HG03575 (cell line): ENCODE measurements around the gene GPR107.

Source experiments
- ATAC-seq: cut with Tn5 transposase; IDR thresholded peaks from one replicate; pipeline ENCODE4 v1.9.1; 2021; ENCODE audit not compliant: unreplicated experiment, insufficient number of reproducible peaks, low FRiP score; ENCODE audit errors: extremely low read depth

GPR107 gene

DNA sequence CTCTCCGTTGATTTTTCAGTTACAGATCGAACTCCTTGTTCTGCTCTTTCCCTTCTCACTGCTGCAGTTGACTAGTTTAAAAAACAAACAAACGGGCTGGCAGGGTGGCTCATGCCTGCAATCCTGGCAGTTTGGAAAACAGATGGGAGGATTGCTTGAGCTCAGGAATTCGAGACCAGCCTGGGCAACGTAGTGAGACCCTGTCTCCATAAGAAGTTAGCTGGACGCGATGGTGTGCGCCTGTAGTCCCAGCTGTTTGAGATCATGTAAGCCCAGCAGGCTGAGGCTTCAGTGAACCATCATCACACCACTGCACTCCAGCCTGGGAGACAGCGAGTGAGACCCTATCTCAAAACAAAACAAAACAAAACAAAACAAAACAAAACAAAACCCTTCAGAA, 67.1 kb downstream of the GPR107 start:
- no peak for ATAC-seq

DNA sequence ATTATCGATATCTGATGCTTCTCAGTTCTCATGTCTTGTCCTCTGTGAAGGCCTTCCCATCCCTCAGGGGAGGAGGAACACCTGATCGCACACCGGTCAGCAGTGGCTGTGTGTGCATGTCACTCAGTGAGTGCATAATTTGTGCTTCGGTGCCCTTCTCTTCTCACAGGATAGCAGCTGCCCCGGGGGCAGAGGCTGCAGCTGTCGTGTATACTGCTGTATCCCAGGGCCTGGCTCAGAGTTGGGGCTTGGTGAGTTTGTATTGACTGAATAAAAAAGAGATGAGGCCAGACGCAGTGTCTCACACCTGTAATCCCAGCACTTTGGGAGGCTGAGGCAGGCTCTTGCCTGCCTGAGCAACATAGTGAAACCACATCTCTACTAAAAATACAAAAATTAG, 68.8 kb downstream of the GPR107 start:
- ATAC-seq, result no peak

DNA sequence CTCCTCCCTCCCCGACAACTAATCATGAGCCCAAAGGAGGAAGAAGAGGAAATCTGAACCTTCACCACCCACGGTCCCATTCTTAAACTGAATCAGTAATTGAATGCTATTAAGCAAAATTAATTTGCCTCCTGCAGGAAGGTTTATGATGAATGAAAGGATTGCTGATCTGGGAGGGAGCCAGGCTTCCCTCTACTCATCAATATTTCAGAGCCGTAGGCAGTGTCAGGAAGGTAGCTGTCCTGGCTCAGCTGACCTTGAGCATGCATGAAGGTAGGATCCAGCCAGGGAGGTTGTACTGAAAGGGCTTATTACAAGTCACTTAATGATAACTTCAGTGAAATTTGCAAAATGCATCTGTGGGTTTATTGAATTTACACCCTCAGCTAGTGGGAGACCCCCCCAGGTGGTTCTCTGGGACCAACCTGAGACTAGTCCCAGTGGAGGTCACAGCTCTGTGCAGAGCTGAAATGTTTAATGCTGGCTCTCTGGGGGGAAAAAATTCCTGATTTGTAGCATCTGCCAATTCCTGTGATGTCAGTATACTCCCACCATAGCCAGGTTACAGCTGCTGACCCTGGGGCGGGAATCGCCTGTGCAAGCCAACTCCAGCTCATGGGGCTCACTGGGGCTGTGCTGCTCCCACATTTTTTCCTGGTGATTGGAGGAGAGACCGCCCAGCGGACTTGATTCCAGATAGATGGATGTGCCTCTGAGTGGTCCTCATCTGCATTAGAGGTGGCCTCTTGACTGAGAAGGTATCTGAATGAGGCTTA, 70.6 kb downstream of the GPR107 start:
- ATAC-seq, result no peak

DNA sequence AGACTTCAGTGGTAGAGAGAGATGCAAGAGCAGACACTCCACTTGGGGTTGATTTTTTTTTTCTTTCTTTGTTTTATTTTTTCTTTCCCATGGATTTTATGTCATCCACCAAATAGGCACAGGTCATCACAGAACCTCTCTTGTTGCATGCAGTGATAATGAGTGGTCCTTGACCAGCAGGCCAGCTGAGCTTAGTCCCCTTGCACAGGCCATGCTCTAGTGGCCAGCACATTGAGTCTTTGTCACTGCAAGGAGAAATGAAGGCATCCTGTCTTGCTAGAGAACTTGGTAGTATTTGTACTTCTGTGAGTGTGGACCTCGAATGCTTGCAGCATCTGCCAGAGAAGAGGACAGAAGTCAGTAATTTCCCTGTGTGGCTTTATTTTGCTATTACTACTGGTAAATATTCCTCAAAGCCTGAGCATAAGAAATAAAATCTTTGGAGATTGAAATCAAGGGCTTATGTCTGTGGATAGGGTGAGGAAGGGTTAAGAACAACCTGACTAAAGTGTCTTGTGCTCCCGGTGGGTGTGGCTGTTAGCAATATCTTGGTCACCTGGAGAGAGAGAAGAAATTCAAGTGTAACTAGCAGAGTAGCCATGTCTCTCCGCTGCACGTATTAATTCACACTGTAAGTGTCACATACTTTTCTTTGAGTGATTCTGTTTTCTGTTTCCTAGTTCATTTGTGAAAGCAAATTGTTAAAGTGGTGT, 73.2 kb downstream of the GPR107 start:
- no peak for ATAC-seq

DNA sequence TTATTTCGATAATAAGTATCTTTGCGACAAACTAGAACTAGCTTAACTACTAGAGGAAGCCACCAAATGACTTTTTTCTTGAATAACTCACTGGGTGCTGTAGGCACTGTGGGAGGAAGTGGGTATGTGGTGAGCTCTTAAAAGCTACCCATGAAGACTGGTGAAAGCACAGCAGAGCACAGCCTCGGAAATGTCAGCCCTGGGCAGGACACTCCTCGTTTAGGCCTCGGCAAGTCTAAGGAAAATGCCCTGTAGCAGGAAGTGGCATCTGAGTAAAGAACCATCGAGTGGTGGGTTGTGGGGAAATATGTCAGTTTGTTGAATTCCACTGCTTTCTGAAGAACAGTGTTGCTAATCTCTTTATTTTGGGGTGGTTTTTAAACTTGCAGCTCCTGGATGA, 74.5 kb downstream of the GPR107 start:
- ATAC-seq, result no peak

DNA sequence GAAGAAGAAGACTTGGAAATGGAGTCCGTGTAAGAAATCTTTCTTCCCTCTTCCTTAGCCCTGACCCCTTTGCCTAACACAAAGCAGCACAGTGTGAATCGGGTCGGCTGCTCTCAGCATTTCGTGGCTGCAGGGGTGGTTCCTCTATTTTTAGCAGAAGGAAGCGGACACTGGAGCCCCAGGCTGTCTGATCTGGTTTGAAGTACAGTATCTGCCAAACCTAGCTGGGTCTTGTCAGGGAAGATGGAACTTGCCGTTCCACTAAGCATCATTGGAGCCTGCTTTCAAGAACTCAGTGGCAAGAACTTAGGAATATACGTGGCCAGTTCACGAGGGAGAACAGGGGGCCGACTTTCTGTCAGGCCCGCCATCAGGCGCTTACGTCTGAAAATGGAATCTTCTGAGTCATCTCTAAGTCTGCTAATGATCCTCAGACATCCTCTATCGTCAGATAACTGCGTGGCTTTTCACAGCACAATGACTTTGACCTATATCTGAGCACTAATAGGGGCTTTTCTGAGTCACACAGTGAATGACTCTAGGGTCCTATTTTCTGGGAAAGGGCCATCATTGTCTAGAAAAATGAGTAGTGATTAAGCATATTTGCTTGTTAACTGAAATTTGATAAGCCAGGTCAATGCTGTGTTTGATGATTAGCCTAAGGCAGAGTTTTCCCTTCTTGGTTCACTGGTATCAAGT, 75.2 kb downstream of the GPR107 start:
- peak; percentile 45 for ATAC-seq

DNA sequence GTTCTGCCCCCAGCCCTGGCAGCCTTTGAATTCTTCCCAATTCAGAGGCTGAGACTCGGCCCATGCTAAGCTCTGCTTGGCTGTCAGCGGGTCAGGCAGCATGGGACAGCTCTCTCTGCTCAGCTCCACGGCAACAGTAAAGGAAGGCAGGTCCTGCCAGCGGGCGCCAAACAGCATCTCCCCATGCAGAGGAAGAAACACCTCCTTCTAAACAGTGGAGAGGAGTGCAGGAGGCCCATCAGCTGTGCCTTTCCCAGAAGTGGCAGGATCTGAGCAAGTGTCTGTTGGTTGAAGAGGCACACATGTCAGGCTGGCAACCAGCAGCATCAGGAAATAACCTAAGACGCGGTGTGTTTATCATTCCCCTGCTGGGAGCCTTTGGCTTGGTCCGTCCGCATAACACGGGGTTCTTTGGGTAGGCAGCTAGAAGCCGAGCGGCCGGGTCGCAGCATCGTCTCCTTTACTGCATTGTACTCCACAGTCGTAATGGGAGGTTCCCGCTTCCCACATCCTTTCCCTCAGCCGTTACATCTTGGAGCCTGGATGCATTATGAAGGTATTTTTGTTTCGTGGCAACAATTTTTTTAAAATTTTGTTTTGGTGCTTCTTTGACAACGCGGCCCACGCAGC, 75.8 kb downstream of the GPR107 start:
- no peak for ATAC-seq

DNA sequence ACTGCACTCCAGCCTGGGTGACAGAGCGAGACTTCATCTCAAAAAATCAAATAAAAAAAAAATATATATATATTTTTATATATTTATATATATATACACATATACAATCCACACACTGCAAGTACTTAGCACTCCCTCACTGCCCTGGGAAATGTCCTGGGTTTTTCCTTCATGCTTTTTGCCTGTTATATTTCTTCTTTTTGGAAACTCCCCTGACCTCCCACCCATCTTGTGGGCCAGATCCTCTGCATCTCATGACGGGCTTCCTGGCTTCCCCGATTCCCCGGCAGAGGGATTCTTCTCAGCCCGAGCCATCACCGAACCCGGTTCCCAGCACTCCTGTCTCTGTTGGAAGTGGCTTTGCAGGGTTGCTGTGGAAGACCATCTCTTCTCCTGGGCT, 79.0 kb downstream of the GPR107 start:
- ATAC-seq, result no peak

DNA sequence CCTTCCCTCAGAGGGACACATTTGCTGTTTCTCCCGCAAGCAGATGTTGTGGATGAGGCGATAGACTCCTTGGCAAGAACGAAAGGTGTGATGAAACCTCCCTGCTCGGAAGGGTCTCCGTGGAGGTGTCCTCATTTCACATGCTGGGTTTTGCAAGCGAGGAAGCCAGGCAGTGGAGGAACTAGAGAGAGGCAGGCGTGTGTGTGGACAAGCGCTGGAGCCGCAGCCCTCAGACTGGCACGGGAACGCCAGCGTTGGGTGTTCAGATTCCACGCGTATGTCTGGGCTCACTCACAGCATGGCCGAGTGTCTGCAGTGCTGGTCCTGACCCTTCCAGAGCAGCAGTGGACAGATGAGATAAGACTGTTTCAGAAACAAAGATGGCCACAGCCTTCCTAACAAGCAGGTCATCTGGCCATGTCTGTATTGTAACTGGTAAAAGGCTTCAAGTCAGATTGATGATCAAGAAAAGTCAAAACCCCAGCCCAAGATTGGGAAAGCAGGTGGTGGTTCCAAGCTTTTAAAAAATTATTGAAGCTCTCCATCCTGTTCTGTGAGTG, 83.5 kb downstream of the GPR107 start:
- ATAC-seq, result no peak

DNA sequence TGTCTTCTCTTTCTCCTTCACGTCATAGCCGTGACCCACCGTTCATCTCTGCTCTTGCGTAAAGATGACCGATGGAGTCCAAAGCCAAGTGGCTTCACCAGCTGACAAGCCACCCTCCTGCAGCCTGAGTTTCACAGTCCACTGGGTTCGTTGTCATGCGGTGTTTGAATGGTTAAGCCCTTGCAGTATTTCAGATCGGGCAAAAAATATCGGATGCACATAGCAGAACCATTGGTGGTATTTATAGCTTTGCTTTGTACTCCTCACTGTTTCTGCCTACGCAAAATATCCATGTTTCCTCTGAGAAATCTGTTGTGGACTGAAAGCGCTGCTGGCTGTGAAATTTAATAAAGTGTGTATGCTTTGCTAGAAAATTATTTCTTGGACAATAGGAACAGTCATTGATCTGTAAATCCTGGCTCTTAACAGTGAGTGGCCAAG, 84.0 kb downstream of the GPR107 start:
- no peak for ATAC-seq

DNA sequence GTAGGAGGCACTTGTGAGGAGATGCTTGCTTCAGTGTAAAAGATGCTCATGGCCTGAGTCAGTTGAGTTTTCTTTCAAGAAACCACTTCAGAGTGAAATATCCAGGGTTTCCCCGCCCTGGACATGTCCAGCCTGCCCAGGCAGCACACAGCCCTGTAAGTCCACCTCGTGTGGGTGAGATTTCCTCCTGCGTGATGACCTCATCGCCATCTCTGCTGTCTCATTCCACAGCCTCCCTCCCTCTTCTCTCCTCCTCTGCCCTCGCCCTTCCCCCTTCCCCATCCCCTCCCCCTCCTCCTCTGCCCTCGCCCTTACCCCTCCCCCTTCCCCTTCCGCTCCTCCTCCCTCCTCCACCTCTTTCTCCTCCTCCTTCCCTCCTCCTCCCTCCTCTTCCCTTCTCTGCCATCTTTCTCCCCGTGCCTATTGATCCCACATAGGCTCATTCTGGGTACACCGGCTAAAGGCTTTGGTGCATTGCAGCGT, 84.5 kb downstream of the GPR107 start:
- ATAC-seq, result no peak

DNA sequence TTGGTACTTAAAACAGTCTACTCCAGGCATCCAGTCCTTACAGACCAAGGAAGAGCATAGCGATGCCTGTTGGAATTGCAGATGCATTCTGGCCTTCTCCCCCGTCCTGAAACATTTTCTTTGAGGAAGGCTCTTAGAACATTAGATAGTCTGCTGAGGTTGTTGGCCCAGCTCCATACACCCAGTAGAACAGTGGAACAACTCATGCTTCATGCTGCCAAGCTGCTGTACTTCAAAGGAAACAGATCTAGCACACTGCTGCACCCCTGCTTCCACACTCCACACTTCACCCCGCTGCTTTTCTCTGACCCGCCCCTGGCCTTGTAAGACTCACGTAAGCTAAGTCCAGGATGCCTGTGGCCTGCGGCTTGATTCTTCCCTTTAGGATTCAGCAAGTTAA, 85.1 kb downstream of the GPR107 start:
- no peak for ATAC-seq

DNA sequence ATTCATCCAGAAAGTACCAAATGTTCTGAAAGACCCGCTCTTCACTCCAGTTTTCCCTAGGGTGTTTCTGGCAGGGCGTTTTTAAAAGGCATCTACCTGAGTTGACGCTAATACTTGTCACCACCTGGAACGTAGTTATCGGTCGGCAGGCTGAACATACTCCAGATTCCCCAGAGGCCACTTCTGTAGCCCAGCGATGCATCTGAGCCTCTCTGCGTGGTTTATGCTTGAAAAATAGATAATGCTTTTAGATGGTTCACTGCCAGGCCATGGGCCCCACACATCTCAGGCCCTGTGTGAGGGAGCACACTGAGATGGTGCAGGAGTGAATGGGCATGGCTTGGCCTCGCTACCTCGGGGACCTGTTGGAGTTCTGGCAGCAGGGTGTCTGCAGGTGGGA, 85.5 kb downstream of the GPR107 start:
- ATAC-seq, result no peak

DNA sequence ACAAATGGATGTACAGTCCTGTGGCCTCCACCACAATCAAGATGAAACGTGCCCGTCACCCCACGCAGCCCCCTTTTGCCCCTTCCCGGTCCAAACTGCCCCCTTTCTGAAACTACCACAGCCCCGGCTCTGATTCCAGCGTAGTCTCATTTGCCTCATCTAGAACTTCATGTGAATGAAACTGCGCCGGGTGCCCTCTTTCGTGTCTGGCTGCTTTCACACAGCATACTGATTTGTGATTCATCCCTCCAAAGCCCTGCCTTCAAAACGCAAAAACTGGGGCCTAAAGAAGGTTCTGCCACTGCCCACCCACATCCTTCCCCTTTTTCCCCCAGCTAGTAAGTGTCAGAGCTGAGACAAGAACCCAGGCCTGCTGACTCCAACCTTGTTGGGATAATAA, 87.0 kb downstream of the GPR107 start:
- ATAC-seq, result no peak

DNA sequence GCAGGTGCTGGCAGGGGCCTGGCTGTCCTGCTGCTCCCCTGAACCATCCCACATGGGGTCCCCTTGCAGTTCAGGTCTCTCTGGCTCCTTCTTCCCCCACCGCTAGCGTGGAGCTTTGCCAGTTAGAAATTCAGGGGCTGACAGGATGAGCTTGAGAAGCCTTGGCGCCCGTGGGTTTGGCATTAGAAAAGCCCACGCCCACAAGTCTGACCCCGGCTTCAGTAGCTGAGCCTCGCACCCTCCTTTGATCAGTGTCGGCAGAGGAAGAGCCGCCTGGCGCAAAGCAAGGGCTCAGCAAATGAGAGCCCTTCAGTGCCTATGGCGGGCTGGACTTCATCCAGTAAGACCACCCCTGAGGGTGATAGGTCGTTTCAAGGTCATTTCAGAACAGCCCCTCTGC, 88.3 kb downstream of the GPR107 start:
- ATAC-seq, result no peak

DNA sequence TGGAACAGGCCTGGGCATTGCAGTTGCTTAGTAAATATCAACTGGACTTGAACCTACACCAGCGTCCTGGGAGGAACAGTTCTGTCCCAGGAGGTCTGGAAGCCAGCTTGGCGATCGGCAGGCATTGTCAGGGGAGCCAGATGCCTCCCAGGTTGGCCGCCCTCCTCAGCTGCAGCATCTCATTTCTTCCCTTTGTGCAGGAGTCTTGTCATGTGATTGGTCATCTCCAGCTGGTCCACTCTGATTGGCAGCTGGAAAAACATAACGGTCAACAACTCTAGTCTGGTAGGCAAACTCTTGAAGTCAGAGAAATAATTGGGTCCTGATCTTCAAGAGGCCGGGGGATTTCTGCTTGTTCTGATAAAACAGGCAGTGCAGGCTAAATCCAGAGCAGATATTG, 88.9 kb downstream of the GPR107 start:
- ATAC-seq, result no peak

DNA sequence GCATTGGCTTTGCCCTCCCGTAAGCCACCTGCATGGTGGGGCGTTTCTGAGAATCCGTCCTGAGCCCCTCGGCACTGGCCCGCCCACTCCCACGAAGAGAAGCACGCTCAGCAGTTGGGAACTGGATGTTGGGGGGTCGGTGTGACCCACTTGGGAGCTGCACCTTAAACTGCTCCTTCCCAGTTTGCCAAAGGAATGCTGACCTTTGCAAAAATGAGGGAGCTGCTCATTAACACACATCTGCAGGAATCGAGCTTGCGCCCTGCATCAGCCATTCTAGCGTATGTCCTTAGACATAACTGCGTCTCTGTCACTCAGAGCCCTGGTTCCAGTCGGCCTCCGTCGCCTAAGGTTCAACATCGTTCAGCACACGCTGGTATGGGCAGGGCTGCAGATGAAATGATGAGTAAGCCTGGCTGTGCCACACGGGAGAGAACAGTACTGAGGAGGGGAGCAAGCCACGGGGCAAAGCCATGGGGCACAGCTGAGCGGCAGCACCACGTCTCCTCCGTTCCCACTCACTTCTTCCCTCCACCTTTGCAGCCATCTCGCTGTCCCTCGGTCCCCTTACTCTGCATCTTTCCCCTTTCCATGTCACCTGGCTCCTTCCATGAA, 89.7 kb downstream of the GPR107 start:
- no peak for ATAC-seq

DNA sequence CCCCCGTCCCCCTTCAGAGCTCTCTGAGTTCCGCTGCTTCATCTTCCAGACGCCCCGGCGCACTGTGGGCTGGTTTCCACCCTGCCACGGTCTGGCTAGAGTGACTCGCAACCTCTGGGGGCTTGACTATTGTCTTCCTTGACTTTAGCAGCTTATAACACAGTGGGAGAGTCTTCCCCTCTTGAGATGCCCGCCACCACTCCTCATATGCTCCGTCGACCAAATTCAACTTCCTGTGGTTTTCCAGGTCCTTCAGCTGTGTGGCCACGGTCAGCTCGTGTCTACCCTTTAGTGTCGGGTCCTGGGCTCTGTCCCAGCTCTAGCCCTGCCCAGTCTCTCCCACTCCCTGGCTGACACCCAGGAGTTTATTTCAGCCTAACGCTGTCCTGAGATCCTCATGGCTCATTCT, 90.3 kb downstream of the GPR107 start:
- ATAC-seq, result no peak

DNA sequence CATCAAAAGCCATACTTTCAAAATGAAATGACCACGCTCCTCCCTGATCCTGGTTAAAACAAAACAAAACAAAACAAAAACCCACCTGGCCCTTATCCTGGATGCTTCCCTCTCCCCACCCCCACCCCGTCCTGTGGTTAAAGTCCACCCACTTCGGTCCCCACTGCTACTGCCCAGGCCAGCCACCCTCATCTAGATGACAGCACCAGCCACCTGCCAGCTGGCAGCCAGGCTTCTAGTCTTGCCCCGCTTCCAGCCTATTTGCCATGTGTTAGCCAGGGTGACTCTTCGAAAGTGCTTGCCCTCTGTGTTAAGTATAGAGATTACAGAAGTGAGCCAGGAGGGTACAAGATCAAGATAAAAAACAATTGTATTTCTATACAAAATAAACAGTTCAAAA, 91.0 kb downstream of the GPR107 start:
- no peak for ATAC-seq
